ENCODE measurements around the gene ACP7. TPM values are rescaled to one million over a fixed set of nuclear protein-coding genes. Genes with fewer than 3 reads are reported as not detected.

ACP7 gene
- total and polyA plus RNA-seq, 2 of the 8 experiments (the other 6 are each of a cell fraction or from before 2014, with no cell fraction given): 0.27 to 0.50 TPM

DNA sequence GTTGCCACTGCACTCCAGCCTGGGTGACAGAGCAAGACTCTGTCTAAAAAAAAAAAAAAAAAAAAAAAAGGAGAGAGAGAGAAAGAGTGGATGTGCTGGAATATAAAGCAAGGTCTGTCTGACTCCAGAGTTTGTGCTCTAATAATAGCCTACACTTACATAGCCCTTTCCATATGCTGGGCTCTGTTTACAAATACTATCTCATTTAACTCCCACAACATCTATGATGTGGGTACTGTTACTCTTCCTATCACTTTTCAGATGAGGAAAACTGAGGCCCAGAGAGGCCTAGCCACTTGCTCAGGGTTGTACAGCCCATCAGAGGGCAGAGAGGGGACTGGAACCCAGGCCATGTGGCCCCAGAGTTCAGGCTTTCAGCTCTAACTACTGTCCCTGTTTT is 25.5 kb downstream of the ACP7 start:
- POLR2A ChIA-PET (ENCODE audit: partially characterized antibody): interaction anchor here (1.0 to 1.5 kb wide), 2 partner anchors 11 to 281 kb away, joined by 3 read pairs; partner anchors contain the start of genes MED29 and PAF1
- H3K27ac ChIP-seq (ENCODE audit: low read depth, low read length): no peak overlapping the region
- TF ChIP-seq CBX5 (IDR thresholded peaks at IDR 0.05; ENCODE audit: low read depth, low read length) (no peak), KDM5A (IDR thresholded peaks at IDR 0.05; ENCODE audit: low read length) (no peak), SUZ12 (IDR thresholded peaks at IDR 0.05; ENCODE audit: low read length) (no peak), CREB1 (IDR thresholded peaks at IDR 0.05) (no peak), BACH1 (IDR thresholded peaks at IDR 0.05; ENCODE audit: low read length) (no peak), PHF8 (conservative IDR thresholded peaks at IDR 0.05; ENCODE audit: low read depth, low read length) (no peak), HDAC2 (IDR thresholded peaks at IDR 0.05; ENCODE audit: borderline replicate concordance in 1 of 2, low read depth in 2 of 2, low read length in 2 of 2) (no peak), SIX5 (IDR thresholded peaks at IDR 0.05; ENCODE audit: low read depth, low read length) (no peak), CHD2 (IDR thresholded peaks at IDR 0.05; ENCODE audit: low read length) (no peak), SAP30 (IDR thresholded peaks at IDR 0.05; ENCODE audit: insufficient read depth, insufficient replicate concordance, low read length) (no peak), TCF12 (IDR thresholded peaks at IDR 0.05; ENCODE audit: low read depth, low read length) (no peak), JUN (IDR thresholded peaks at IDR 0.05; ENCODE audit: low read depth, low read length) (no peak), EZH2 (IDR thresholded peaks at IDR 0.05; ENCODE audit: low read depth, low read length, severe bottlenecking) (no peak), SP1 (IDR thresholded peaks at IDR 0.05; ENCODE audit: low read depth, low read length) (no peak), TAF1 (IDR thresholded peaks at IDR 0.05; ENCODE audit: low read depth, low read length) (no peak), TAF7 (optimal IDR thresholded peaks at IDR 0.05; ENCODE audit: borderline replicate concordance, low read depth, low read length) (no peak)

More for the DNA sequence above, 25.5 kb downstream of the ACP7 start:
- H2BK5ac ChIP-seq (ENCODE audit: low read depth, low read length): no peak overlapping the region
- H3K14ac ChIP-seq (ENCODE audit: insufficient read length): no peak overlapping the region
- H4K8ac ChIP-seq (ENCODE audit: extremely low read depth, insufficient read depth, low read length): no peak overlapping the region
- no peak overlapping the region for H3K23ac ChIP-seq (ENCODE audit: insufficient read length)
- DNase-seq (ENCODE audit: low read depth in 1 of 2, low spot score in 2 of 2) (no peak), FAIRE-seq (no peak)
- H3K27me3 ChIP-seq (replicated peaks in 1 of 4; ENCODE audit: control insufficient read depth in 3 of 4, extremely low read depth in 1 of 4, insufficient read depth in 3 of 4, low read length in 3 of 4): no peaks in the 10 kb centered on the region
- no peaks in the 10 kb centered on the region for H3K36me3 ChIP-seq (ENCODE audit: control insufficient read depth in 2 of 4, insufficient read depth in 4 of 4, low read length in 3 of 4)
- no peak overlapping the region for H4K91ac ChIP-seq (replicated peaks; ENCODE audit: insufficient read length, low read length)
- CTCF ChIA-PET (ENCODE audit: partially characterized antibody): interaction anchor here (0.7 to 5.8 kb wide), 32 partner anchors 8 to 264 kb away, joined by 3 to 53 read pairs (median 5); partner anchors contain the start of genes ACP7 and NCCRP1
- H2BK20ac ChIP-seq (ENCODE audit: low read length): no peak overlapping the region
- no peak overlapping the region for H3K4me3 ChIP-seq (ENCODE audit: extremely low read depth in 1 of 4, insufficient read depth in 2 of 4, low read depth in 3 of 4, low read length in 4 of 4)
- no peak overlapping the region for H4K5ac ChIP-seq (ENCODE audit: insufficient read length, low read depth, low read length)
- no peak overlapping the region for H3K9ac ChIP-seq (replicated peaks in 1 of 4; ENCODE audit: extremely low read depth in 1 of 4, low read depth in 3 of 4, low read length in 3 of 4)
- H3K23me2 ChIP-seq (ENCODE audit: low read depth, low read length): no peaks in the 10 kb centered on the region
- no peak overlapping the region for H3K4me2 ChIP-seq (ENCODE audit: insufficient read depth in 1 of 2, low read depth in 2 of 2, low read length in 2 of 2)
- H3K56ac ChIP-seq (replicated peaks; ENCODE audit: insufficient read length, low read depth, low read length): no peak overlapping the region
- no peak overlapping the region for H2BK15ac ChIP-seq (ENCODE audit: low read length)
- no peak overlapping the region for H2BK120ac ChIP-seq (replicated peaks; ENCODE audit: low read depth, low read length)
- H3K18ac ChIP-seq (ENCODE audit: extremely low read depth, low read length): no peak overlapping the region
- H4K20me1 ChIP-seq (replicated peaks in 1 of 2; ENCODE audit: control insufficient read depth in 1 of 2, insufficient read depth in 2 of 2, low read length in 2 of 2): no peaks in the 10 kb centered on the region
- no peaks in the 10 kb centered on the region for H3K79me1 ChIP-seq (ENCODE audit: low read depth, low read length)
- peaks cover 0 to 5% (median 0%) of the 10 kb centered on the region in 4 experiments; a peak in 3 of 7 replicates for H3K4me1 ChIP-seq (replicated peaks in 1 of 4; ENCODE audit: control insufficient read depth in 3 of 4, insufficient read depth in 4 of 4, low read length in 3 of 4)
- H2BK12ac ChIP-seq (ENCODE audit: low read depth, low read length): no peak overlapping the region
- no peaks in the 10 kb centered on the region for H3K9me3 ChIP-seq (ENCODE audit: insufficient read depth in 2 of 2, low read depth in 1 of 2, low read length in 1 of 2)
- H3K79me2 ChIP-seq (ENCODE audit: control insufficient read depth in 1 of 2, insufficient read depth in 2 of 2, low read length in 2 of 2): no peaks in the 10 kb centered on the region
- no peak overlapping the region for H2AFZ ChIP-seq (ENCODE audit: low read length)
- H2AK5ac ChIP-seq (ENCODE audit: low read depth, low read length): no peak overlapping the region
- no peak overlapping the region for H3K4ac ChIP-seq (replicated peaks; ENCODE audit: insufficient read length, low read depth, low read length)
